ENCODE results near the gene IL15RA.

GRCh38 chr10:5976512-5977470 is 552 bp downstream of the IL15RA start:
- TF ChIP-seq EP300 (IDR thresholded peaks at IDR 0.05) (no peak), CTCF (IDR thresholded peaks at IDR 0.05) (no peak), POLR2AphosphoS5 (IDR thresholded peaks at IDR 0.05) (no peak)

Data from gastroesophageal sphincter (tissue), 3 donors.